Activated CD4-positive, alpha-beta T cell treated with anti-CD3 and anti-CD28 coated beads for 36 hours (primary cell): ENCODE data around the gene ATP8A2. TPM values are rescaled to one million over a fixed set of nuclear protein-coding genes. Genes with fewer than 3 reads are reported as not detected.

ENCODE experiments used
- ATAC-seq: fragments of 200-7000 bp; cut with Tn5 transposase; one replicate; pipeline ENCODE4 v1.10.0; 2021; ENCODE audit warnings: mild to moderate bottlenecking, moderate library complexity
- CTCF ChIA-PET: fragments of 350-600 bp; sonication (Branson Sonifier 250); formaldehyde crosslinking; loops from one replicate; lab custom pipeline; 2021; ENCODE audit warnings: antibody characterized with exemption; lab: Charles Lee
- POLR2A ChIA-PET: fragments of 350-600 bp; sonication (Branson Sonifier 250); formaldehyde crosslinking; loops from one replicate; lab custom pipeline; 2021; ENCODE audit warnings: antibody characterized with exemption, inconsistent platforms; lab: Charles Lee
- DNase-seq: peaks from one replicate; pipeline ENCODE4 v3.0.0-alpha.2; 2020
- H3K27ac Mint-ChIP-seq: one replicate; pipeline ENCODE4 v1.8.0; 2021; ENCODE audit warnings: mixed read lengths
- H3K27me3 Mint-ChIP-seq: one replicate; pipeline ENCODE4 v1.8.0; 2021; ENCODE audit warnings: mixed read lengths
- H3K36me3 Mint-ChIP-seq: one replicate; pipeline ENCODE4 v1.8.0; 2021; ENCODE audit warnings: low read depth, mixed read lengths
- H3K4me1 Mint-ChIP-seq: one replicate; pipeline ENCODE4 v1.8.0; 2021; ENCODE audit warnings: mixed read lengths
- H3K4me3 Mint-ChIP-seq: one replicate; pipeline ENCODE4 v1.8.0; 2021; ENCODE audit warnings: mild to moderate bottlenecking, moderate library complexity, mixed read lengths
- H3K9me3 Mint-ChIP-seq: one replicate; pipeline ENCODE4 v1.8.0; 2021; ENCODE audit warnings: low read depth, mixed read lengths
- intact Hi-C, 2 experiments: fragments of 100-400 bp; cut with DNase I in 1 of 2; cut with micrococcal nuclease in 1 of 2; formaldehyde crosslinking; loops; one replicate each; pipeline versions ENCODE4 v1.14.2 to v1.15.1; 2022 to 2024; cut with DNase I, micrococcal nuclease
- total RNA-seq, 2 experiments: library from RNA; stranded (reverse); gene quantifications; one replicate each; pipeline ENCODE4 v1.2.3, GENCODE V29; 2021

The ATP8A2 gene
- total RNA-seq, 2 experiments from 2014 or later = 0.30 to 0.39 TPM

- H3K27me3 Mint-ChIP-seq = peaks cover 3% of the 10 kb centered on the region
- ChIA-PET POLR2A (no interaction called here), CTCF (no interaction called here)
- H3K36me3 Mint-ChIP-seq = no peaks in the 10 kb centered on the region
- H3K4me3 Mint-ChIP-seq = no peak overlapping the region
- ATAC-seq (no peak), DNase-seq (no peak)
- intact Hi-C loops = no loop called here
- H3K27ac Mint-ChIP-seq = no peak overlapping the region
- H3K4me1 Mint-ChIP-seq = no peaks in the 10 kb centered on the region
- no peaks in the 10 kb centered on the region for H3K9me3 Mint-ChIP-seq
These were observed 316.8 kb downstream of the ATP8A2 start for GRCh38 chr13:25688536-25688935.

DNA sequence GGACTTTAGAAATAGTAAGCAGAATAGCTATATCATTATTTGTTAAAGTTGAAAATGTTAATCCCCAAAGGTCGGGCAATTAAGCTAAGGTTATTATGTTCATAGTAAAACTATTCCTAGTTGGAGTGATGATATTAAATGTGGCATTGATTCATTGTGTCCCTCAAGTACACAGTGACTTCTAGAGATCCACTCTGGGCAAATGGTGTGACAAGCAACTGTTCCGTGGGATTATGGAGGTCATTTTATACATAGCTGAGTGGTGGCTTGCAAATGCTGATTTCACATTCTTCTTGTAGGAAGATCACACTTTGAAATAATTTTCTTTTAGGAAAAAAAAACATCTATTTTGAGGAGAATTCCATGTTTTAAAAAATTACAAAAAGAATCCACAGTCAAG lies 317.8 kb downstream of the ATP8A2 start:
- H3K9me3 Mint-ChIP-seq = no peaks in the 10 kb centered on the region
- DNase-seq (no peak), ATAC-seq (no peak)
- CTCF ChIA-PET = no interaction called here
- no peak overlapping the region for H3K4me3 Mint-ChIP-seq
- no peak overlapping the region for H3K27ac Mint-ChIP-seq
- H3K4me1 Mint-ChIP-seq = no peaks in the 10 kb centered on the region
- no peaks in the 10 kb centered on the region for H3K36me3 Mint-ChIP-seq
- POLR2A ChIA-PET = no interaction called here
- H3K27me3 Mint-ChIP-seq = peaks cover 5% of the 10 kb centered on the region
- intact Hi-C loops = no loop called here

DNA sequence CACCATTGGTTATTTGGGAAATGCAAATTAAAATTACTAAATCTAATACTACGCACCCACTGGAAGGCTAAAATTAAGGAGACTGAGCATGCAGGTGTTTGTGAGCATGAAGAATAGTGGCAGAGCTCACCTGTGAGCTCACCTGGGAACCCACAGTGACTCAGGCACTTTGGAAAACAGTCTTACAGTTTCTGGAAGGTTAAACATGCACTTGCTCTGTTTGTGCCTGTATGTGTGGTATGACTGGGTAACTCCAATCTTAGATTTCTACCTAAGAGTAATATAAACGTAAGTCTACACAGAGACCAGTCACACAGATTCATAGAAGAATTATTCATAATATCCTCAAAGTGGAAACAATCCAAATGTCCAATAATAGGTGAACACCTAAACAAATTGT lies 318.8 kb downstream of the ATP8A2 start:
- Mint-ChIP-seq H3K4me1 (no peaks in the 10 kb centered on the region), H3K27me3 (peaks cover 5% of the 10 kb centered on the region), H3K27ac (no peak overlapping the region), H3K36me3 (no peaks in the 10 kb centered on the region), H3K4me3 (no peak overlapping the region), H3K9me3 (no peaks in the 10 kb centered on the region)
- intact Hi-C loops = no loop called here
- DNase-seq = no peak
- ChIA-PET CTCF (no interaction called here), POLR2A (no interaction called here)
- no peak for ATAC-seq

- CTCF ChIA-PET = no interaction called here
- no peaks in the 10 kb centered on the region for H3K9me3 Mint-ChIP-seq
These were observed 319.9 kb downstream of the ATP8A2 start for GRCh38 chr13:25691654-25692053.

DNA sequence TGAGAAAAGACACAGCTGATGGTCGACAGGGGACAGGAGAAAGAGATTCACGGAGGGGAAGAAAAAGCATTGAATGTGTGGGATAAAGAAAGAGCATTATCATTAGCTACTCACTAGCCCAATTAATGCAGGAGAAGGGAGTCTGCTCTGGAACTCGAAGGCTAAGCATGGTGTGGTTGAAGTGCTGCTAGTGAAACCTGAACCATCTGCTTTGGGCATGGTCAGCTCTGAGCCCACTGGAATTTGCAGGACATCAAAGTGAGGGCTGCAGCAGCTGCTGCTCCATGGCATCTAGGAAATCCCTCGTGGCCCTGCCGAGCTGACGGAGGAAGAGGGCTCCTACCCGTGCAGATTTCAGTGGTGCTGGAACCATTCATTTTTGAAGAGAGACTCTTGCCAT lies 320.3 kb downstream of the ATP8A2 start:
- Mint-ChIP-seq H3K27ac (no peak overlapping the region), H3K27me3 (peaks cover 5% of the 10 kb centered on the region), H3K9me3 (no peaks in the 10 kb centered on the region), H3K4me1 (no peaks in the 10 kb centered on the region), H3K4me3 (no peak overlapping the region), H3K36me3 (no peaks in the 10 kb centered on the region)
- intact Hi-C loops = no loop called here
- ChIA-PET CTCF (no interaction called here), POLR2A (interaction anchor here (0.6 kb wide), 1 partner anchor 48 kb away, joined by 3 read pairs; no protein-coding TSS in a partner anchor)
- DNase-seq (no peak), ATAC-seq (no peak)

More at GRCh38 chr13:25691654-25692053, 319.9 kb downstream of the ATP8A2 start:
- Mint-ChIP-seq H3K27me3 (peaks cover 5% of the 10 kb centered on the region), H3K4me1 (no peaks in the 10 kb centered on the region), H3K27ac (no peak overlapping the region), H3K4me3 (no peak overlapping the region), H3K36me3 (no peaks in the 10 kb centered on the region)
- ATAC-seq (no peak), DNase-seq (no peak)
- POLR2A ChIA-PET = interaction anchor here (0.6 kb wide), 1 partner anchor 49 kb away, joined by 3 read pairs; no protein-coding TSS in a partner anchor
- intact Hi-C loops = no loop called here

DNA sequence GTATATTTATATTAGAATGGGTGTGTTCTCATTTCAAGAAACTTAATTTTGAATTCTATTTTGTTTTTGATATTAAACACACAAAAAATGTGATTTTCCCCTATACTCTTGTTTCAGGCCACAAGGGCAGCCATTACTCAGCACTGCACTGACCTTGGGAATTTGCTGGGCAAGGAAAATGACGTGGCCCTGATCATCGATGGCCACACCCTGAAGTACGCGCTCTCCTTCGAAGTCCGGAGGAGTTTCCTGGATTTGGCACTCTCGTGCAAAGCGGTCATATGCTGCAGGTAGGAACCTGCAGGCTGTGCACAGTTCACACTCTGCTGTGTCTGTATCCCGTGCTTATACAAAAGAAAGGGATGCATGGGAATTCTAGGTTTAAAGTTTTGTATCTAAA lies 327.3 kb downstream of the ATP8A2 start:
- intact Hi-C loops = no loop called here
- H3K4me1 Mint-ChIP-seq = no peaks in the 10 kb centered on the region
- no peaks in the 10 kb centered on the region for H3K36me3 Mint-ChIP-seq
- no peaks in the 10 kb centered on the region for H3K9me3 Mint-ChIP-seq
- no peak overlapping the region for H3K27ac Mint-ChIP-seq
- ChIA-PET POLR2A (interaction anchor here (0.6 kb wide), 1 partner anchor 326 kb away, joined by 7 read pairs; no protein-coding TSS in a partner anchor), CTCF (interaction anchor here (0.7 kb wide), 1 partner anchor 174 kb away, joined by 3 read pairs; no protein-coding TSS in a partner anchor)
- no peak overlapping the region for H3K4me3 Mint-ChIP-seq
- no peak for DNase-seq
- peaks cover 7% of the 10 kb centered on the region for H3K27me3 Mint-ChIP-seq
- no peak for ATAC-seq

- intact Hi-C loops = no loop called here
- Mint-ChIP-seq H3K27me3 (peaks cover 5% of the 10 kb centered on the region), H3K27ac (no peak overlapping the region), H3K4me3 (no peak overlapping the region), H3K36me3 (no peaks in the 10 kb centered on the region), H3K4me1 (no peaks in the 10 kb centered on the region), H3K9me3 (no peaks in the 10 kb centered on the region)
- DNase-seq = no peak
- ChIA-PET POLR2A (interaction anchor here (0.6 kb wide), 1 partner anchor 326 kb away, joined by 7 read pairs; no protein-coding TSS in a partner anchor), CTCF (interaction anchor here (0.7 kb wide), 1 partner anchor 175 kb away, joined by 3 read pairs; no protein-coding TSS in a partner anchor)
- ATAC-seq = no peak
These were observed 327.8 kb downstream of the ATP8A2 start for GRCh38 chr13:25699600-25699999.

GRCh38 chr13:25701304-25701703 lies 329.5 kb downstream of the ATP8A2 start:
- no peaks in the 10 kb centered on the region for H3K36me3 Mint-ChIP-seq
- ATAC-seq (no peak), DNase-seq (no peak)
- ChIA-PET CTCF (interaction anchor here (0.7 kb wide), 1 partner anchor 10 kb away, joined by 4 read pairs; no protein-coding TSS in a partner anchor), POLR2A (no interaction called here)
- H3K9me3 Mint-ChIP-seq = no peaks in the 10 kb centered on the region
- no peak overlapping the region for H3K4me3 Mint-ChIP-seq
- intact Hi-C loops = no loop called here
- no peak overlapping the region for H3K27ac Mint-ChIP-seq
- H3K27me3 Mint-ChIP-seq = peaks cover 5% of the 10 kb centered on the region
- H3K4me1 Mint-ChIP-seq = no peaks in the 10 kb centered on the region

- H3K27ac Mint-ChIP-seq = no peak overlapping the region
- ChIA-PET POLR2A (no interaction called here), CTCF (no interaction called here)
- no peaks in the 10 kb centered on the region for H3K36me3 Mint-ChIP-seq
- H3K4me1 Mint-ChIP-seq = no peaks in the 10 kb centered on the region
- no peaks in the 10 kb centered on the region for H3K9me3 Mint-ChIP-seq
- intact Hi-C loops = no loop called here
- no peak overlapping the region for H3K4me3 Mint-ChIP-seq
- H3K27me3 Mint-ChIP-seq = peaks cover 5% of the 10 kb centered on the region
- no peak for ATAC-seq
- no peak for DNase-seq
These were observed 330.6 kb downstream of the ATP8A2 start for GRCh38 chr13:25702386-25702785.

GRCh38 chr13:25707726-25708125 lies 336.0 kb downstream of the ATP8A2 start:
- POLR2A ChIA-PET = no interaction called here
- no peak for DNase-seq
- H3K9me3 Mint-ChIP-seq = no peaks in the 10 kb centered on the region
- no peak overlapping the region for H3K27ac Mint-ChIP-seq
- H3K27me3 Mint-ChIP-seq = no peaks in the 10 kb centered on the region
- no peaks in the 10 kb centered on the region for H3K4me1 Mint-ChIP-seq
- intact Hi-C loops = no loop called here
- CTCF ChIA-PET = no interaction called here
- no peak for ATAC-seq
- H3K4me3 Mint-ChIP-seq = no peak overlapping the region
- H3K36me3 Mint-ChIP-seq = no peaks in the 10 kb centered on the region

DNA sequence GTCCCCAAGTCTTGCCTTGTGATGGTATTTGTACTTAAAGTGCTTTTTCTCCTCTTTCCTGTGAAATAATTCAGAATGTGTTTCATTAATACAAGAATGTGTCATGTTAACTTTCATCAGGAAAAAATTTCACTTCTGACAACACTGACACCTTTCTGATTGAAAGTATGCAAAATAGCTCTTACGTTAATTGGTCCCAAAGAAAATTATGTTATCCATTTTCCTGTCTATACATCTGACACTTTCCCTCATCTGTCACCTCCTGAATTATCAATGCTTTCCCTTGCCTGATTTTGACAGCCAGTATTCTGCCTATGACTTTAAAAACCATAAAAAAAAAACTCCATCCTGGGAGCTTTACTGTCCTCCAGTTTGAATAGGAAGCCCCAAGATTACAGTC lies 336.5 kb downstream of the ATP8A2 start:
- POLR2A ChIA-PET = no interaction called here
- CTCF ChIA-PET = interaction anchor here (0.5 kb wide), 1 partner anchor 728 kb away, joined by 3 read pairs; no protein-coding TSS in a partner anchor
- H3K4me1 Mint-ChIP-seq = no peaks in the 10 kb centered on the region

DNA sequence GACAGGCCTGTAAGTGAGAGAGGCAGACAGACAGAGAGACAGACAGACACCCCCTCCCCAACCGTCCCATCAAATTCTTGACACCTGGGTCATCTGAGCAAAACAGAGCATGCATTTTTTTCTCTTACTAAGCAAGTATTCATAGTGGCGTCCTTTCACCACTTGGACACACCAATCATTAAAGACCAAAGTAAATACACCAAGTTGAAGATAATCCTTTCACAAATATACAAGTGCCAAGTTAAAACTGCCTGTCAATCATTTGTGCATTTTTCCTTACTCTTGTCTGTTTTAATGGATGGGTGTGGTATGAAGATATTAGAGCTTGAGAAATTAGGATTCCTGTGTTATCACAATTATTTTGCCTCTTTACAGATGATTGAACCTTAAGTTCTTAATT lies 337.3 kb downstream of the ATP8A2 start:
- Mint-ChIP-seq H3K27ac (no peak overlapping the region), H3K36me3 (no peaks in the 10 kb centered on the region), H3K4me3 (no peak overlapping the region), H3K4me1 (no peaks in the 10 kb centered on the region), H3K9me3 (no peaks in the 10 kb centered on the region), H3K27me3 (no peaks in the 10 kb centered on the region)
- intact Hi-C loops = no loop called here
- ChIA-PET POLR2A (no interaction called here), CTCF (interaction anchor here (0.6 kb wide), 1 partner anchor 91 kb away, joined by 3 read pairs; no protein-coding TSS in a partner anchor)
- DNase-seq (no peak), ATAC-seq (no peak)

More for the DNA sequence above, 336.5 kb downstream of the ATP8A2 start:
- Mint-ChIP-seq H3K27ac (no peak overlapping the region), H3K36me3 (no peaks in the 10 kb centered on the region), H3K27me3 (no peaks in the 10 kb centered on the region), H3K4me3 (no peak overlapping the region), H3K9me3 (no peaks in the 10 kb centered on the region)
- intact Hi-C loops = no loop called here
- ATAC-seq = no peak
- DNase-seq = no peak
